Skeletal muscle satellite cell (primary cell): Measurements from ENCODE around the gene GSKIP.

Source experiments
- H3K27me3 ChIP-seq: 2 replicates; pipeline ENCODE4 v1.7.0; 2013; ENCODE audit warnings: low read length; ENCODE audit not compliant: control insufficient read depth, insufficient read depth
- H3K36me3 ChIP-seq: 2 replicates; pipeline ENCODE4 v1.7.0; 2013; ENCODE audit warnings: mild to moderate bottlenecking, control low read depth, low read length; ENCODE audit not compliant: insufficient read depth
- H3K4me1 ChIP-seq: 2 replicates; pipeline ENCODE4 v1.7.0; 2013; ENCODE audit warnings: low read length; ENCODE audit not compliant: control insufficient read depth, insufficient read depth
- H3K4me2 ChIP-seq: 2 replicates; pipeline ENCODE4 v1.7.0; 2013; ENCODE audit warnings: mild to moderate bottlenecking, low read length
- H3K4me3 ChIP-seq: 2 replicates; pipeline ENCODE4 v1.7.0; 2013; ENCODE audit warnings: low read length
- H3K9ac ChIP-seq: 2 replicates; pipeline ENCODE4 v1.7.0; 2013; ENCODE audit warnings: mild to moderate bottlenecking, low read depth, low read length, moderate library complexity
- H3K9me3 ChIP-seq: replicated peaks from 2 replicates; pipeline ENCODE4 v1.7.0; 2013; ENCODE audit warnings: mild to moderate bottlenecking, control low read depth, low read length

Gene GSKIP

GRCh38 chr14:96383445-96383844 lies 20.1 kb downstream of the GSKIP start:
- Histone ChIP-seq H3K9ac (no peak overlapping the region), H3K4me3 (no peak overlapping the region), H3K4me1 (no peaks in the 10 kb centered on the region), H3K36me3 (peaks cover 9% of the 10 kb centered on the region), H3K4me2 (no peak overlapping the region), H3K9me3 (no peaks in the 10 kb centered on the region), H3K27me3 (no peaks in the 10 kb centered on the region)

GRCh38 chr14:96384053-96384452 lies 20.7 kb downstream of the GSKIP start:
- H3K4me3 ChIP-seq: no peak overlapping the region
- H3K9me3 ChIP-seq: no peaks in the 10 kb centered on the region
- peaks cover 9% of the 10 kb centered on the region for H3K36me3 ChIP-seq
- H3K9ac ChIP-seq: no peak overlapping the region
- no peaks in the 10 kb centered on the region for H3K27me3 ChIP-seq
- H3K4me1 ChIP-seq: no peaks in the 10 kb centered on the region
- no peak overlapping the region for H3K4me2 ChIP-seq

GRCh38 chr14:96384740-96385139 lies 21.4 kb downstream of the GSKIP start:
- peaks cover 9% of the 10 kb centered on the region for H3K36me3 ChIP-seq
- no peaks in the 10 kb centered on the region for H3K4me1 ChIP-seq
- H3K9me3 ChIP-seq: no peaks in the 10 kb centered on the region
- H3K4me3 ChIP-seq: no peak overlapping the region
- no peak overlapping the region for H3K4me2 ChIP-seq
- H3K27me3 ChIP-seq: no peaks in the 10 kb centered on the region
- H3K9ac ChIP-seq: no peak overlapping the region

- Histone ChIP-seq H3K9ac (no peak overlapping the region), H3K36me3 (peaks cover 9% of the 10 kb centered on the region)
Measured at GRCh38 chr14:96385385-96385784, 22.1 kb downstream of the GSKIP start.

GRCh38 chr14:96390965-96391292 lies 27.6 kb downstream of the GSKIP start:
- Histone ChIP-seq H3K9ac (peak overlapping the region; percentile 81), H3K36me3 (peaks cover under 1% of the 10 kb centered on the region), H3K27me3 (peaks cover 2% of the 10 kb centered on the region), H3K4me1 (peaks cover 10% of the 10 kb centered on the region), H3K4me3 (peak overlapping the region; percentile 96), H3K4me2 (peak overlapping the region; percentile 98), H3K9me3 (no peaks in the 10 kb centered on the region)

More at GRCh38 chr14:96385385-96385784, 22.1 kb downstream of the GSKIP start:
- no peaks in the 10 kb centered on the region for H3K9me3 ChIP-seq
- H3K4me2 ChIP-seq: no peak overlapping the region
- no peaks in the 10 kb centered on the region for H3K4me1 ChIP-seq
- H3K4me3 ChIP-seq: no peak overlapping the region
- H3K27me3 ChIP-seq: no peaks in the 10 kb centered on the region

- Histone ChIP-seq H3K4me1 (peaks cover 10% of the 10 kb centered on the region), H3K4me2 (peak overlapping the region; percentile 98), H3K36me3 (no peaks in the 10 kb centered on the region), H3K4me3 (peak overlapping the region; percentile 96), H3K9me3 (no peaks in the 10 kb centered on the region), H3K27me3 (peaks cover 2% of the 10 kb centered on the region), H3K9ac (peak overlapping the region; percentile 81)
Measured at GRCh38 chr14:96391293-96392118, 28.2 kb downstream of the GSKIP start.

GRCh38 chr14:96393071-96393691 lies 29.9 kb downstream of the GSKIP start:
- Histone ChIP-seq H3K27me3 (peaks cover 2% of the 10 kb centered on the region), H3K9me3 (no peaks in the 10 kb centered on the region), H3K36me3 (no peaks in the 10 kb centered on the region), H3K4me2 (no peak overlapping the region), H3K4me3 (no peak overlapping the region), H3K9ac (no peak overlapping the region), H3K4me1 (peaks cover 10% of the 10 kb centered on the region)

- Histone ChIP-seq H3K4me1 (peaks cover 10% of the 10 kb centered on the region), H3K27me3 (peaks cover 8% of the 10 kb centered on the region), H3K4me3 (no peak overlapping the region), H3K9ac (no peak overlapping the region), H3K4me2 (no peak overlapping the region), H3K9me3 (no peaks in the 10 kb centered on the region), H3K36me3 (no peaks in the 10 kb centered on the region)
Measured at GRCh38 chr14:96394047-96394815, 30.9 kb downstream of the GSKIP start.

- Histone ChIP-seq H3K4me1 (no peaks in the 10 kb centered on the region), H3K36me3 (no peaks in the 10 kb centered on the region), H3K27me3 (peaks cover 13% of the 10 kb centered on the region), H3K4me3 (no peak overlapping the region), H3K4me2 (no peak overlapping the region), H3K9ac (no peak overlapping the region), H3K9me3 (no peaks in the 10 kb centered on the region)
Measured at GRCh38 chr14:96398432-96398831, 35.1 kb downstream of the GSKIP start.

- Histone ChIP-seq H3K9ac (no peak overlapping the region), H3K4me1 (no peaks in the 10 kb centered on the region), H3K4me3 (no peak overlapping the region), H3K9me3 (no peaks in the 10 kb centered on the region), H3K36me3 (no peaks in the 10 kb centered on the region), H3K4me2 (no peak overlapping the region), H3K27me3 (peaks cover 13% of the 10 kb centered on the region)
Measured at GRCh38 chr14:96398921-96399320, 35.6 kb downstream of the GSKIP start.

- no peak overlapping the region for H3K9ac ChIP-seq
- H3K4me2 ChIP-seq: no peak overlapping the region
- peaks cover 13% of the 10 kb centered on the region for H3K27me3 ChIP-seq
- no peaks in the 10 kb centered on the region for H3K36me3 ChIP-seq
- no peaks in the 10 kb centered on the region for H3K9me3 ChIP-seq
- H3K4me3 ChIP-seq: no peak overlapping the region
- no peaks in the 10 kb centered on the region for H3K4me1 ChIP-seq
Measured at GRCh38 chr14:96399405-96399804, 36.1 kb downstream of the GSKIP start.
